SK-N-SH (cell line): Measurements from ENCODE around the gene TEAD1. TPM values are rescaled to one million over a fixed set of nuclear protein-coding genes. Genes with fewer than 3 reads are reported as not detected.

ENCODE experiments used
- CTCF ChIA-PET: fragments of 300-600, 350-600 bp; formaldehyde crosslinking; extraction: SDS; loops from one replicate; lab custom pipeline; 2021; lab: Yijun Ruan, JAX
- POLR2A ChIA-PET: fragments of 350-600 bp; sonication (Branson Sonifier 250); formaldehyde crosslinking; extraction: SDS; loops from one replicate; lab custom pipeline; 2020; ENCODE audit warnings: antibody characterized with exemption, inconsistent platforms; lab: Yijun Ruan, JAX
- DNase-seq: peaks from one replicate; pipeline ENCODE4 v3.0.0; 2012
- H2AFZ ChIP-seq: fragments of 200-600 bp; sonication (generic); 2 replicates; pipeline ENCODE4 v1.8.1; 2016; ENCODE audit warnings: antibody characterized with exemption, mild to moderate bottlenecking, low read depth
- H3F3A ChIP-seq: fragments of 200-600 bp; sonication (generic); replicated peaks from 2 replicates; pipeline ENCODE3; 2016; ENCODE audit warnings: antibody characterized with exemption, mild to moderate bottlenecking; ENCODE audit not compliant: insufficient read depth
- H3K27ac ChIP-seq, 2 experiments: fragments of 200-500 bp in 1 of 2; fragments of 200-600 bp in 1 of 2; sonication (Bioruptor generic) in 1 of 2; sonication (generic), shearing (Covaris generic) in 1 of 2; 2 replicates each; pipeline versions ENCODE4 v1.5.1 to v1.6.1; 2014 to 2016; ENCODE audit warnings: low read depth in 2 of 2, inconsistent platforms in 1 of 2, low read length in 1 of 2, mild to moderate bottlenecking in 1 of 2, mixed read lengths in 1 of 2
- H3K27me3 ChIP-seq: fragments of 200-600 bp; sonication (generic), shearing (Covaris generic); 2 replicates; pipeline ENCODE4 v1.6.1; 2016; ENCODE audit warnings: mixed run types; ENCODE audit not compliant: insufficient read depth
- H3K36me3 ChIP-seq, 2 experiments: fragments of 200-500 bp in 1 of 2; fragments of 200-600 bp in 1 of 2; sonication (Bioruptor generic) in 1 of 2; sonication (generic) in 1 of 2; replicated peaks in 1 of 2; 2 replicates each; pipeline versions ENCODE3 to v1.5.1; 2014 to 2016; ENCODE audit warnings: low read length in 1 of 2, mild to moderate bottlenecking in 1 of 2; ENCODE audit not compliant: insufficient read depth in 2 of 2, control insufficient read depth in 1 of 2
- H3K4me1 ChIP-seq, 2 experiments: fragments of 200-500 bp in 1 of 2; fragments of 200-600 bp in 1 of 2; sonication (Bioruptor generic) in 1 of 2; sonication (generic), shearing (Covaris generic) in 1 of 2; 2 replicates each; pipeline versions ENCODE4 v1.5.1 to v1.6.1; 2014 to 2016; ENCODE audit warnings: low read depth in 1 of 2, low read length in 1 of 2, mixed run types in 1 of 2; ENCODE audit not compliant: insufficient read depth in 2 of 2, control insufficient read depth in 1 of 2
- H3K4me2 ChIP-seq: fragments of 200-600 bp; sonication (generic), shearing (Covaris generic); 2 replicates; pipeline ENCODE4 v1.6.1; 2017; ENCODE audit warnings: mixed run types
- H3K4me3 ChIP-seq, 2 experiments: fragments of 200-500 bp in 1 of 2; fragments of 200-600 bp in 1 of 2; sonication (Bioruptor generic) in 1 of 2; sonication (generic), shearing (Covaris generic) in 1 of 2; 2 replicates each; pipeline versions ENCODE4 v1.5.1 to v1.8.1; 2014 to 2016; ENCODE audit warnings: low read depth in 2 of 2, inconsistent platforms in 1 of 2, low read length in 1 of 2, mild to moderate bottlenecking in 1 of 2, mixed read lengths in 1 of 2, moderate library complexity in 1 of 2
- H3K79me2 ChIP-seq: fragments of 200-600 bp; sonication (generic); 2 replicates; pipeline ENCODE4 v1.8.1; 2017; ENCODE audit warnings: mild to moderate bottlenecking; ENCODE audit not compliant: insufficient read depth
- H3K9ac ChIP-seq: fragments of 200-600 bp; sonication (generic); 2 replicates; pipeline ENCODE4 v1.6.1; 2017; ENCODE audit warnings: mixed run types
- H3K9me2 ChIP-seq: fragments of 200-600 bp; sonication (generic); 2 replicates; pipeline ENCODE4 v1.6.1; 2017; ENCODE audit warnings: mixed run types
- H3K9me3 ChIP-seq: fragments of 200-600 bp; sonication (generic); 2 replicates; pipeline ENCODE4 v1.6.1; 2017; ENCODE audit warnings: mixed run types, mild to moderate bottlenecking, moderate library complexity
- H4K20me1 ChIP-seq: fragments of 200-600 bp; sonication (generic); 2 replicates; pipeline ENCODE4 v1.6.1; 2017; ENCODE audit warnings: mild to moderate bottlenecking, mixed run types; ENCODE audit not compliant: insufficient read depth
- CTCF ChIP-seq: fragments of 200-600 bp; sonication (generic); IDR thresholded peaks from 2 replicates; pipeline ENCODE4 v1.6.1; 2017; ENCODE audit warnings: antibody characterized with exemption, mild to moderate bottlenecking, moderate library complexity
- ELF1 ChIP-seq: IDR thresholded peaks from 2 replicates; pipeline ENCODE4 v1.4.0; 2012
- FOSL2 ChIP-seq: IDR thresholded peaks from 2 replicates; pipeline ENCODE4 v1.4.0; 2012; ENCODE audit warnings: low read depth, mild to moderate bottlenecking, moderate library complexity, borderline replicate concordance
- FOXM1 ChIP-seq: IDR thresholded peaks from 2 replicates; pipeline ENCODE4 v1.4.0; 2012; ENCODE audit warnings: low read depth, mild to moderate bottlenecking
- GATA2 ChIP-seq: sonication (generic); formaldehyde crosslinking; IDR thresholded peaks from 2 replicates; pipeline ENCODE4 v1.5.0; 2020; ENCODE audit warnings: mild to moderate bottlenecking, missing genetic modification reagents
- MAX ChIP-seq: IDR thresholded peaks from 2 replicates; pipeline ENCODE4 v1.4.0; 2012; ENCODE audit warnings: low read depth
- MXI1 ChIP-seq: IDR thresholded peaks from 2 replicates; pipeline ENCODE4 v1.6.1; 2012; ENCODE audit warnings: mild to moderate bottlenecking, low read depth, low read length, improper control_type of control experiment
- NFIC ChIP-seq: IDR thresholded peaks from 2 replicates; pipeline ENCODE4 v1.4.0; 2012; ENCODE audit warnings: borderline replicate concordance
- NRF1 ChIP-seq: IDR thresholded peaks from 2 replicates; pipeline ENCODE4 v1.6.1; 2012; ENCODE audit warnings: low read depth, mild to moderate bottlenecking, low read length
- RCOR1 ChIP-seq: fragments of 150-350 bp; IDR thresholded peaks from 2 replicates; pipeline ENCODE4 v1.6.1; 2017; ENCODE audit warnings: antibody characterized with exemption, low read length
- RXRA ChIP-seq: IDR thresholded peaks from 2 replicates; pipeline ENCODE4 v1.4.0; 2012; ENCODE audit warnings: low read depth, mild to moderate bottlenecking, borderline replicate concordance
- SIN3A ChIP-seq: IDR thresholded peaks from 2 replicates; pipeline ENCODE4 v1.6.1; 2012; ENCODE audit warnings: low read depth, mild to moderate bottlenecking, low read length, moderate library complexity, borderline replicate concordance
- SMC3 ChIP-seq: IDR thresholded peaks from 2 replicates; pipeline ENCODE4 v1.6.1; 2012; ENCODE audit warnings: low read depth, low read length, improper control_type of control experiment
- TAF1 ChIP-seq: IDR thresholded peaks from 2 replicates; pipeline ENCODE4 v1.6.1; 2012; ENCODE audit warnings: low read depth, mild to moderate bottlenecking, low read length, moderate library complexity, borderline replicate concordance
- TCF12 ChIP-seq: IDR thresholded peaks from 2 replicates; pipeline ENCODE4 v1.4.0; 2012
- TEAD4 ChIP-seq: IDR thresholded peaks from 2 replicates; pipeline ENCODE4 v1.4.0; 2012; ENCODE audit warnings: mild to moderate bottlenecking, borderline replicate concordance; ENCODE audit not compliant: insufficient read depth
- USF1 ChIP-seq: IDR thresholded peaks from 2 replicates; pipeline ENCODE4 v1.4.0; 2012; ENCODE audit warnings: low read depth, borderline replicate concordance
- USF2 ChIP-seq: fragments of 150-350 bp; IDR thresholded peaks from 2 replicates; pipeline ENCODE4 v1.6.1; 2017; ENCODE audit warnings: antibody characterized with exemption, low read length, low read depth, borderline replicate concordance
- YY1 ChIP-seq: IDR thresholded peaks from 2 replicates; pipeline ENCODE4 v1.4.0; 2012; ENCODE audit warnings: low read depth, mild to moderate bottlenecking
- WGBS: methylation state at CpG from one replicate; pipeline ENCODE4 v1.1.6; 2017; ENCODE audit warnings: low lambda C conversion rate; 5-methylcytosine and 5-hydroxymethylcytosine counted together
- polyA plus RNA-seq, 3 experiments: library from polyadenylated mRNA; depleted of rRNA; stranded (reverse); fragments of >200 nt; gene quantifications; 2 replicates each; pipeline ENCODE4 v1.2.3, GENCODE V29; 2012

Gene TEAD1
- polyA plus RNA-seq, 1 of the 3 experiments (the other 2 are of a cell fraction), result 31.2 TPM

DNA sequence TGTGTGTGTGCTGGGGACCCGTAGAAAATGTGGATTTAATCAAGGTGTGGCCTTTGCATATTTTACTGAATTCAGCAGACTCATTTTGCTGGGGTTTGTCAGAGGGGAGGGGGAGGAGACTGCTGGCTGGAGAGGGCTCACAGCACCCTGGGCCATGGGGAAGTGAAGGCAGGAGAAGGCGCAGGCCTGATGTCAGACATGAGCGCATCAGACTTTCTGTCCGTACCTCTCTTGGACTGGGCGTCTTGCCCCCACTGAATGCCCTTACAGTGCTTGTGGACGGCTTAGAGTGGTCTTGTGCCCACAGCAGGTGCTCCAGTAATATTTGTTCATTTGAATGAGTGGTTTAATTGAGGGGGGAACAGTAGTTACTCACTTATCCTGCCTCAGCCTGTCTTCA lies 75.2 kb downstream of the TEAD1 start:
- no peaks in the 10 kb centered on the region for H3K36me3 ChIP-seq
- no peak overlapping the region for H3K4me2 ChIP-seq
- no peak overlapping the region for H3K9ac ChIP-seq
- no peak for DNase-seq
- no peak overlapping the region for H3K27ac ChIP-seq
- H3K9me2 ChIP-seq, result no peaks in the 10 kb centered on the region
- H3K4me1 ChIP-seq, result peaks cover 26 to 33% of the 10 kb centered on the region in 2 experiments; a peak in 3 of 4 replicates
- peaks cover 100% of the 10 kb centered on the region for H3K79me2 ChIP-seq
- TF ChIP-seq GATA2 (CRISPR knock-in tag), result no peak
- no peak for TF ChIP-seq RCOR1
- TF ChIP-seq USF1, result no peak
- TF ChIP-seq FOXM1, result no peak
- TF ChIP-seq NRF1, result no peak
- no peak for TF ChIP-seq USF2
- TF ChIP-seq SMC3, result no peak
- no peak for TF ChIP-seq TAF1
- TF ChIP-seq TCF12, result no peak
- no peak for TF ChIP-seq CTCF
- no peak for TF ChIP-seq NFIC
- no peak for TF ChIP-seq MAX
- no peak for TF ChIP-seq MXI1
- TF ChIP-seq ELF1, result no peak
- no peak for TF ChIP-seq YY1
- TF ChIP-seq FOSL2, result no peak
- no peak for TF ChIP-seq SIN3A
- TF ChIP-seq RXRA, result no peak
- TF ChIP-seq TEAD4, result no peak
- ChIA-PET POLR2A (no interaction called here), CTCF (interaction anchor here (1.1 kb wide), 1 partner anchor 139 kb away, joined by 4 read pairs; no protein-coding TSS in a partner anchor)
- H3K27me3 ChIP-seq, result no peaks in the 10 kb centered on the region
- H3F3A ChIP-seq, result peaks cover 5% of the 10 kb centered on the region
- no peak overlapping the region for H3K4me3 ChIP-seq
- peaks cover 94% of the 10 kb centered on the region for H4K20me1 ChIP-seq
- H2AFZ ChIP-seq, result no peak overlapping the region
- 93% methylated on average over 6 of the region's 6 CpGs for WGBS
- no peaks in the 10 kb centered on the region for H3K9me3 ChIP-seq
